T-helper 2 cell treated with Interferon-gamma antibody and Interleukin-4, amounts not matched to agents 5 μg/mL and 100 μg/mL, for 36 hours (primary cell): ENCODE data around the gene ABT1.
A peak's percentile ranks its signal among the peaks of the same experiment; 100 is the strongest.

Source experiments
- DNase-seq: peaks from one replicate; pipeline ENCODE4 v3.0.0; 2021; ENCODE audit warnings: low spot score
- H3K27ac Mint-ChIP-seq: one replicate; pipeline ENCODE4 v1.8.0; 2021; ENCODE audit warnings: mild to moderate bottlenecking, mixed read lengths
- H3K27me3 Mint-ChIP-seq: one replicate; pipeline ENCODE4 v1.8.0; 2021; ENCODE audit warnings: low read depth, mixed read lengths
- H3K36me3 Mint-ChIP-seq: one replicate; pipeline ENCODE4 v1.8.0; 2021; ENCODE audit warnings: low read depth, mixed read lengths
- H3K4me1 Mint-ChIP-seq: one replicate; pipeline ENCODE4 v1.8.0; 2021; ENCODE audit warnings: low read depth, mixed read lengths
- H3K4me3 Mint-ChIP-seq: one replicate; pipeline ENCODE4 v1.8.0; 2022; ENCODE audit warnings: mild to moderate bottlenecking, moderate library complexity, mixed read lengths
- H3K9me3 Mint-ChIP-seq: one replicate; pipeline ENCODE4 v1.8.0; 2021; ENCODE audit warnings: mixed read lengths

ABT1 gene

DNA sequence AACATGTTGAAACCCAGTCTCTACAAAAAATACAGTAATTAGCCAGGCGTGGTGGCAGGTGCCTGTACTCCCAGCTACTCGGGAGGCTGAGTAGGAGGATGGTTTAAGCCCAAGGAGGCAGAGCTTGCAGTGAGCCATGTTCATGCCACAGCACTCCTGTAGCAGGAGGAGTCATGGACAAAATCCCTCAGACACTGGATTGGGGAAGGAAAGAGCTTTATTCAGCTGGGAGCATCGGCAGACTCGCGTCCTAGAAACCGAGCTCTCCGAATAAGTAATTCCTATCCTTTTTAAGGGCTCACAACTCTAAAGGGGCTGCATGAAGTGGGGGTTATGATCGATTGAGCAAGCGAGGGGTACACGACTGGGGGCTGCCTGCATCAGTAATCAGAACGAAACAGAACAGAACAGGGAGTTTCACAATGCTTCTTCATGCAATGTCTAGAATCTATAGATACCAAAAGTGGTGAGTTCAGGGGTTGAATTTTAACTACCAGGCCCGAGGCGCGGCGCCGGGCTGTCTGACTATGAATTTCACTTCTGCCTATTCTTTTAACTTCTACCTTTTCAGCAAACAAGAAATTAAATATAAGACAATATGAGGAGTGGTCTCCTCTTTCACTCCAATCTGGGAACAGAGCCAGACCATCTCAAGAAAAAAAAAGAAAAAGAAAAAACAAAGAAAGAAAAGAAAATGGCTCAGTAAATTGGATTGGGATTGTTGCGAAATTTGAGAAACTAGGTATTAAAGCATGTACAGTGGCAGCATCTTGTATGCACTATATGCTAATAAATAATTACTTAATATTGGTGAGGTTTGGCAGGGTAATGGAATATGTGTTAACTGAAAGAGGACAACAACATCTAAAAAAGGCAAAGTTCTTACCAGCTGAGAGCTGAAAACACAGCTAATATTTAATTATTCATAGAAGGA, 35.0 kb upstream of the ABT1 start:
- no peak overlapping the region for H3K27ac Mint-ChIP-seq
- peaks cover 5% of the 10 kb centered on the region for H3K27me3 Mint-ChIP-seq
- H3K36me3 Mint-ChIP-seq, result no peaks in the 10 kb centered on the region
- H3K4me3 Mint-ChIP-seq, result no peak overlapping the region
- H3K9me3 Mint-ChIP-seq, result no peaks in the 10 kb centered on the region
- H3K4me1 Mint-ChIP-seq, result peaks cover 5% of the 10 kb centered on the region
- no peak for DNase-seq

DNA sequence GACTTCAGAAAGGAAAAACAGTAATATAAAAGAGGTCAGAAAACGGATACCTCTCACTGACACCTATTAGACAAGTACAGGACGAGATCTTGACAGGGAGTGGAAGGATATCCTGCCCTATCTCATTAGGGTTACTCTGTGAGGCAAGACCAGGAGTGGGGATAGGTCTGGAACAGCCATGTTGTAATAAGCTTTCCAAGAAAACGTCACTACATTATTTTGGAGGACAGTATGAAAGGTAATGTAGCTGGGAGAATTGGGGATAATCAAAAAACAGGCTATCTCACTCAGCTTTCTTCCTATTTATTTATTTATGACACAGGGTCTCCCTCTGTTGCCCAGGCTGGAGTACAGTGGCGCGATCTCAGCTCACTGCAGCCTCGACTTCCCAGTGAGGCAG, 33.3 kb upstream of the ABT1 start:
- Mint-ChIP-seq H3K4me1 (peaks cover 5% of the 10 kb centered on the region), H3K4me3 (no peak overlapping the region), H3K9me3 (no peaks in the 10 kb centered on the region), H3K27me3 (peaks cover 6% of the 10 kb centered on the region), H3K27ac (no peak overlapping the region), H3K36me3 (peaks cover under 1% of the 10 kb centered on the region)
- no peak for DNase-seq

GRCh38 chr6:26568601-26569432, 27.9 kb upstream of the ABT1 start:
- DNase-seq, result peak; percentile 91
- H3K36me3 Mint-ChIP-seq, result peaks cover 2% of the 10 kb centered on the region
- H3K27ac Mint-ChIP-seq, result peak overlapping the region; percentile 90
- no peaks in the 10 kb centered on the region for H3K9me3 Mint-ChIP-seq
- peaks cover 9% of the 10 kb centered on the region for H3K27me3 Mint-ChIP-seq
- peaks cover 32% of the 10 kb centered on the region for H3K4me1 Mint-ChIP-seq
- peak overlapping the region; percentile 92 for H3K4me3 Mint-ChIP-seq

GRCh38 chr6:26569433-26569764, 27.4 kb upstream of the ABT1 start:
- Mint-ChIP-seq H3K27me3 (peaks cover 9% of the 10 kb centered on the region), H3K4me1 (peaks cover 32% of the 10 kb centered on the region), H3K36me3 (peaks cover 2% of the 10 kb centered on the region), H3K27ac (peak overlapping the region; percentile 90), H3K4me3 (peak overlapping the region; percentile 92), H3K9me3 (no peaks in the 10 kb centered on the region)
- DNase-seq, result no peak

DNA sequence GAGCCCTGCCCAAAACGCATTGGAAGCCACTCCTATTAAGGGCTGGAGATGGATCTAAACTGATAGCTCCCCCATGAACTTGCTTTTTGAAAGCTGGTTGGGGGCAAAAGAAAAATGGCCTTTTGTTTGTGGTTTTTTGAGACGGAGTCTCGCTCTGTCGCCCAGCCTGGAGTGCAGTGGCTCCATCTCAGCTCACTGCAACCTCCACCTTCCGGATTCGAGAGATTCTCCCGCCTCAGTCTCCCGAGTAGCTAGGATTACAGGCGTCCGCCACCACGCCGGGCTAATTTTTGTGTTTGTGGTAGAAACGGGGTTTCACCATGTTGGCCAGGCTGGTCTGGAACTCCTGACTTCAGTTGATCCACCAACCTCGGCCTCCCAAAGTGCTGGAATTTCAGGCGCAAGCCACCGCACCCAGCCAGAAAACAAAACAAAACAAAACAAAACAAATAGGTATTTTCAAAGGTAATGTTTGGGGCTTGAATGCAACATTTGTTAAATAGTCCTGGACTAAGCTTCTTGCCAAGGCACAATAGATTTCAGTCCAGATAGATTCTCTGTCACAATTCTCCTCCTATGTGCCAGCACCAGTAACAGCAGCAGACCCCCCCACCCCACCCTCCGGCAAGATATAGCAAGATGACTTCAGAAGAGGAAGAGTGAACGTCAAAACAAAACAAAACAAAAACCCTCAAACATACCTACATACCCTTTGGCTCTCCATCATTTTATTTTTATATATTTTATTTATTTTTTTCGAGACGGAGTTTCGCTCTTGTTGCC, 26.5 kb upstream of the ABT1 start:
- H3K9me3 Mint-ChIP-seq, result no peaks in the 10 kb centered on the region
- H3K36me3 Mint-ChIP-seq, result peaks cover 2% of the 10 kb centered on the region
- no peak overlapping the region for H3K27ac Mint-ChIP-seq
- DNase-seq, result no peak
- no peak overlapping the region for H3K4me3 Mint-ChIP-seq
- H3K4me1 Mint-ChIP-seq, result peaks cover 32% of the 10 kb centered on the region
- peaks cover 9% of the 10 kb centered on the region for H3K27me3 Mint-ChIP-seq

GRCh38 chr6:26571592-26572296, 25.0 kb upstream of the ABT1 start:
- Mint-ChIP-seq H3K9me3 (no peaks in the 10 kb centered on the region), H3K27ac (peak overlapping the region; percentile 78), H3K36me3 (peaks cover 2% of the 10 kb centered on the region), H3K4me1 (peaks cover 38% of the 10 kb centered on the region), H3K4me3 (peak overlapping the region; percentile 85), H3K27me3 (peaks cover 9% of the 10 kb centered on the region)
- peak; percentile 56 for DNase-seq

GRCh38 chr6:26575494-26575939, 21.2 kb upstream of the ABT1 start:
- Mint-ChIP-seq H3K36me3 (peaks cover 4% of the 10 kb centered on the region), H3K27me3 (peaks cover 9% of the 10 kb centered on the region), H3K4me1 (peaks cover 38% of the 10 kb centered on the region), H3K27ac (no peak overlapping the region), H3K9me3 (peaks cover 13% of the 10 kb centered on the region), H3K4me3 (no peak overlapping the region)
- no peak for DNase-seq

GRCh38 chr6:26576407-26576843, 20.3 kb upstream of the ABT1 start:
- Mint-ChIP-seq H3K4me1 (peaks cover 37% of the 10 kb centered on the region), H3K36me3 (peaks cover 4% of the 10 kb centered on the region), H3K4me3 (peak overlapping the region; percentile 39), H3K27ac (peak overlapping the region; percentile 24), H3K9me3 (peaks cover 13% of the 10 kb centered on the region), H3K27me3 (peaks cover 8% of the 10 kb centered on the region)
- no peak for DNase-seq

DNA sequence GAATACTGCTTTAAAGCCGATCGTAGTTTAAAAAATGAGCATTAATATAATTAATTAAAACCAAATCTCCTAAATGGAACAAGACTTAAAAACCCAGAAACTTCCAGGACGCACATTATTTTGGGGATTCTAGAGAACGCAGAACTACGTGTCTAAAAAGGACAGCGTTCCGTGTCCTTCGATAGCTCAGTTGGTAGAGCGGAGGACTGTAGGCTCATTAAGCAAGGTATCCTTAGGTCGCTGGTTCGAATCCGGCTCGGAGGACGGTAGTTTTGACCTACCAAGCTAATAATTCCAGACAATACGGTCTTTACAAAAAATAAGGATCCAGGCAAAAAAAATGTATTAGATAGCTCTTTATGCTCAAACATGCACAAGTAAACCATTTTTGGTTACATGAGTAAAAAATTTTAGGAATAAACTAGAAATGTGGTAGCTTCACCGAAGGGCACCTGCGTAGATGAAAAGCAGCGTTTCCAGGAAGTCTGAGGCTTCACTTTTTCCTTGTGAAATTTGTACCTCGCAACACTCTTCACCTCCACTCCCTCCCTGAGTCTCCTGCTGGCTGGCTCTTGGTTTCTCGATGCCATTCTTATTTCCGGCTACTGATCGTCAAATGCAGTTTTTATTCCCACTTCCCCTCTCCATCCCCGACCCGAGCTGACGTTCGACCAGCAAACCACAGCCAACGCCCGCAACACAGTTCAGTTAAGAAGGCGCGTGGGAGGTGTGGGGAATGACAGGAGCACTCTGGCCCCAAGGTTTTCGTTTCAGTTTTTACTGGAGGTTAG, 19.6 kb upstream of the ABT1 start:
- Mint-ChIP-seq H3K4me3 (peak overlapping the region; percentile 89), H3K4me1 (peaks cover 33% of the 10 kb centered on the region), H3K9me3 (peaks cover 13% of the 10 kb centered on the region), H3K27me3 (peaks cover 12% of the 10 kb centered on the region), H3K36me3 (peaks cover 4% of the 10 kb centered on the region), H3K27ac (peak overlapping the region; percentile 80)
- DNase-seq, result peak; percentile 66

DNA sequence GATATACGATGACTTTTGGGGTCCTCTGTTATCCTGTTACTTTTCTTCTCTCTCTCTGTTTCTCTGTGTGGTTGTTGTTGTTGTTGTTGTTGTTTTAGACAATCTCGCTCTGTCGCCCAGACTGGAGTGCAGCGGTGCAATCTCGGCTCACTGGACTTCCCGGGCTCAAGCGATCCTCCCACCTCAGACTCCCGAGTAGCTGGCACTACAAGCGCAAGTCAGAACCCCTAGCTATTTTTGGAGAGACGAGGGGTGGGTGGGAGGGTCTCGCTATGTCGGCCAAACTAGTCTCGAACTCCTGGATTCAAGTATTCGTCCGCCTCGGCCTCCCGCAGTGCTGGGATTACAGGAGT, 19.1 kb upstream of the ABT1 start:
- Mint-ChIP-seq H3K4me3 (peak overlapping the region; percentile 89), H3K36me3 (peaks cover 4% of the 10 kb centered on the region), H3K27ac (peak overlapping the region; percentile 69), H3K9me3 (peaks cover 13% of the 10 kb centered on the region), H3K4me1 (peaks cover 31% of the 10 kb centered on the region), H3K27me3 (peaks cover 13% of the 10 kb centered on the region)
- no peak for DNase-seq

- Mint-ChIP-seq H3K36me3 (peaks cover 4% of the 10 kb centered on the region), H3K27ac (no peak overlapping the region), H3K27me3 (peaks cover 18% of the 10 kb centered on the region), H3K4me3 (peak overlapping the region; percentile 33), H3K4me1 (peaks cover 26% of the 10 kb centered on the region), H3K9me3 (peaks cover 13% of the 10 kb centered on the region)
- DNase-seq, result no peak
Measured at GRCh38 chr6:26578279-26578678, 18.5 kb upstream of the ABT1 start.

- H3K27me3 Mint-ChIP-seq, result peaks cover 22% of the 10 kb centered on the region
- no peak for DNase-seq
- H3K4me3 Mint-ChIP-seq, result peak overlapping the region; percentile 33
- H3K36me3 Mint-ChIP-seq, result peaks cover 4% of the 10 kb centered on the region
- no peak overlapping the region for H3K27ac Mint-ChIP-seq
- H3K9me3 Mint-ChIP-seq, result peaks cover 13% of the 10 kb centered on the region
- peaks cover 22% of the 10 kb centered on the region for H3K4me1 Mint-ChIP-seq
Measured at GRCh38 chr6:26578741-26579140, 18.0 kb upstream of the ABT1 start.
